ENCODE data around the gene PPAT.

Gene PPAT

GRCh38 chr4:56424697-56425514 is 10.5 kb downstream of the PPAT start:
- DNase-seq (ENCODE audit: low read depth) = no peak

DNA sequence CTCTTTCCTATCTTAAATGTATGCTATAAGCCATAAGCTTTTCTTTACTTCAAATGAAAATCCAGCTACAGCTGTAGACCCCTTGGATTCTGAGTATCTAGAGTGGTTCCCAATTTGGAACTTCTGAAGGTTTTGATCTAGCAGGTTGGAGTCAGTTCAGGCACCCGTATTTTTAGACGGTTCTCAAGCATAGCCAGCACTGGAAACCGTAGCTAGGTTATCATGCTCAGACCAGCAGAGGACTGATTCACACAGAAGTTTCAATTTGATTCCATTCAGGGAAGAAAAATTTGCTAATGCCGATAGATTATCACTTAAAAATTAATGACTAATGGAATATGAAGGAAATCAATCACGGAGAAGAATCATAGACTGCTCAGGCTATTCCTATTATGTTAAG is 11.2 kb downstream of the PPAT start:
- H3K4me3 ChIP-seq (ENCODE audit: low read depth, low read length) = no peak overlapping the region
- TF ChIP-seq, protein P1, sequence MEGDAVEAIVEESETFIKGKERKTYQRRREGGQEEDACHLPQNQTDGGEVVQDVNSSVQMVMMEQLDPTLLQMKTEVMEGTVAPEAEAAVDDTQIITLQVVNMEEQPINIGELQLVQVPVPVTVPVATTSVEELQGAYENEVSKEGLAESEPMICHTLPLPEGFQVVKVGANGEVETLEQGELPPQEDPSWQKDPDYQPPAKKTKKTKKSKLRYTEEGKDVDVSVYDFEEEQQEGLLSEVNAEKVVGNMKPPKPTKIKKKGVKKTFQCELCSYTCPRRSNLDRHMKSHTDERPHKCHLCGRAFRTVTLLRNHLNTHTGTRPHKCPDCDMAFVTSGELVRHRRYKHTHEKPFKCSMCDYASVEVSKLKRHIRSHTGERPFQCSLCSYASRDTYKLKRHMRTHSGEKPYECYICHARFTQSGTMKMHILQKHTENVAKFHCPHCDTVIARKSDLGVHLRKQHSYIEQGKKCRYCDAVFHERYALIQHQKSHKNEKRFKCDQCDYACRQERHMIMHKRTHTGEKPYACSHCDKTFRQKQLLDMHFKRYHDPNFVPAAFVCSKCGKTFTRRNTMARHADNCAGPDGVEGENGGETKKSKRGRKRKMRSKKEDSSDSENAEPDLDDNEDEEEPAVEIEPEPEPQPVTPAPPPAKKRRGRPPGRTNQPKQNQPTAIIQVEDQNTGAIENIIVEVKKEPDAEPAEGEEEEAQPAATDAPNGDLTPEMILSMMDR (IDR thresholded peaks at IDR 0.05; ENCODE audit: low read depth, low read length, missing control alignments) = no peak
- no peak for DNase-seq (ENCODE audit: low read depth)

More at GRCh38 chr4:56424697-56425514, 10.5 kb downstream of the PPAT start:
- H3K4me3 ChIP-seq (ENCODE audit: low read depth, low read length) = no peak overlapping the region
- TF ChIP-seq, protein P1 (IDR thresholded peaks at IDR 0.05; ENCODE audit: low read depth, low read length, missing control alignments) = peak; percentile 57

- no peak overlapping the region for H3K4me3 ChIP-seq (ENCODE audit: low read depth, low read length)
- TF ChIP-seq, protein P1 (IDR thresholded peaks at IDR 0.05; ENCODE audit: low read depth, low read length, missing control alignments) = no peak
- no peak for DNase-seq (ENCODE audit: low read depth)
Observed at GRCh38 chr4:56417396-56417795, 18.0 kb downstream of the PPAT start.

GRCh38 chr4:56416349-56416748 is 19.1 kb downstream of the PPAT start:
- TF ChIP-seq, protein P1 (IDR thresholded peaks at IDR 0.05; ENCODE audit: low read depth, low read length, missing control alignments) = no peak
- H3K4me3 ChIP-seq (ENCODE audit: low read depth, low read length) = no peak overlapping the region
- no peak for DNase-seq (ENCODE audit: low read depth)

DNA sequence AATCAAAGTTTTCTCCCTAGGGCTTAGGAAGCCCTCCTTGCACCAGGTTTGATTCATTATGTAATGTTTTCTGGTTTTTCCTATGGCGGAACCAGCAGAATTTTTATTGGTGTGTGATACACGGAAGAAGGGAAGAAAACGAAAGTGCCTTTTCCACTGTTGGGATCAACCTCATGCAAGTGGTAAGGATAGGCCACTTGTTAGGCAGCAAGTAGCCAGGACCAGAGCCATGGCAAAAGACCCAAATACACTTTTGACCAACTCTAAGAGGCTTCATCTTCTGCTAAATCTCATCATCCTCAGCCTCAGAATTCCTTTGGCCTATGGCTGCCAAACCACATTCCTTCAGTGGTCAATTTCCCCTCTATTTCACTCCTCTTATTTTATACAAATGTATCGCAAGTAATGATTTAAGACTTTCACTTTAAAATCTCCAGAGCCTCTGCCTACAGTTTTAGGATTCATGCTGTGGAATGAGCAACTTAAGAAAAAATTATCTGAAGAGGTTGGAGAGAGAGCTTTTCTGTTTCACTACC is 21.2 kb downstream of the PPAT start:
- DNase-seq (ENCODE audit: low read depth) = no peak
- H3K4me3 ChIP-seq (ENCODE audit: low read depth, low read length) = no peak overlapping the region
- TF ChIP-seq, protein P1 (IDR thresholded peaks at IDR 0.05; ENCODE audit: low read depth, low read length, missing control alignments) = no peak

GRCh38 chr4:56410247-56411062 is 25.0 kb downstream of the PPAT start:
- no peak for DNase-seq (ENCODE audit: low read depth)
- TF ChIP-seq, protein P1 (IDR thresholded peaks at IDR 0.05; ENCODE audit: low read depth, low read length, missing control alignments) = no peak
- no peak overlapping the region for H3K4me3 ChIP-seq (ENCODE audit: low read depth, low read length)
